OCI-LY7 (cell line): ENCODE measurements around the gene ATG9A.

Source experiments
- CTCF ChIP-seq: fragments of 200-600 bp; sonication (generic); conservative IDR thresholded peaks from 2 replicates; pipeline ENCODE4 v1.5.1; 2014; ENCODE audit warnings: mild to moderate bottlenecking, antibody characterized with exemption, low read length, moderate library complexity, mixed read lengths
- EZH2phosphoT487 ChIP-seq: fragments of 200-600 bp; sonication (generic); IDR thresholded peaks from 2 replicates; pipeline ENCODE4 v1.6.1; 2018; ENCODE audit warnings: low read depth, borderline replicate concordance, mild to moderate bottlenecking, mixed run types, antibody characterized with exemption, low read length, moderate library complexity, mixed read lengths

- TF ChIP-seq CTCF (no peak), EZH2phosphoT487 (no peak)
These were observed 16.4 kb upstream of the ATG9A start for GRCh38 chr2:219245899-219246230.
